NB4 (cell line): ENCODE data around the gene DNHD1.

Experiments used
- DNase-seq: peaks from one replicate; pipeline ENCODE4 v3.0.0; 2010; ENCODE audit warnings: low read depth
- H3K4me3 ChIP-seq: one replicate; pipeline ENCODE4 v1.5.1; 2011; ENCODE audit warnings: mild to moderate bottlenecking, low read depth, low read length, moderate library complexity
- MYC ChIP-seq: IDR thresholded peaks from 2 replicates; pipeline ENCODE4 v1.6.1; 2011; ENCODE audit warnings: low read depth, low read length
- POLR2A ChIP-seq: IDR thresholded peaks from 2 replicates; pipeline ENCODE4 v1.6.1; 2011; ENCODE audit warnings: mild to moderate bottlenecking; ENCODE audit not compliant: insufficient read length; ENCODE audit errors: extremely low read depth
- TF ChIP-seq, protein P1 (sequence below): IDR thresholded peaks from 2 replicates; pipeline ENCODE4 v1.6.1; 2011; ENCODE audit warnings: low read depth, low read length
- TF ChIP-seq, protein P2 (sequence below): IDR thresholded peaks from one replicate; pipeline ENCODE4 v1.5.1; 2012; ENCODE audit warnings: low read depth, low read length

The DNHD1 gene

DNA sequence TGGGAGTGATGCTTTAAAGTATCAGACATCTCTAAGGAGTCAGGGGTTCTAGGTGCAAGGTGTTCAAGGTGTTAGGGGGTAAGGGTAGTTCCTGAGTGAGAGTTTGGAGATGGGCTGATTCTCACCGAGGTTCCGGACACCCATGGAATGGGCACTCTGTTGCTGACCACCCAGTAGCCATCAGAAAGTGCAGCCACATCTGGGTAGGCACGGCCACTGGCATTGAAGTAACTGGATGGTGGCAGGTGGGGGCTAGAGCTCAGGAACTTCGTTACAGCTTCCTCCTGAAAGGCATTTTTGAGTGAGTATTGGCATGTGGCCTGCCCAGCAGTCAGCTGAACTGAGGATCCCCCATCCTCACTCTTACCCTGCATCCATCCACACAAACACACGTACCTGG is 118.0 kb downstream of the DNHD1 start:
- no peak for DNase-seq
- H3K4me3 ChIP-seq = no peak overlapping the region
- TF ChIP-seq, protein P1, sequence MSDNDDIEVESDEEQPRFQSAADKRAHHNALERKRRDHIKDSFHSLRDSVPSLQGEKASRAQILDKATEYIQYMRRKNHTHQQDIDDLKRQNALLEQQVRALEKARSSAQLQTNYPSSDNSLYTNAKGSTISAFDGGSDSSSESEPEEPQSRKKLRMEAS = no peak
- TF ChIP-seq, protein P2, sequence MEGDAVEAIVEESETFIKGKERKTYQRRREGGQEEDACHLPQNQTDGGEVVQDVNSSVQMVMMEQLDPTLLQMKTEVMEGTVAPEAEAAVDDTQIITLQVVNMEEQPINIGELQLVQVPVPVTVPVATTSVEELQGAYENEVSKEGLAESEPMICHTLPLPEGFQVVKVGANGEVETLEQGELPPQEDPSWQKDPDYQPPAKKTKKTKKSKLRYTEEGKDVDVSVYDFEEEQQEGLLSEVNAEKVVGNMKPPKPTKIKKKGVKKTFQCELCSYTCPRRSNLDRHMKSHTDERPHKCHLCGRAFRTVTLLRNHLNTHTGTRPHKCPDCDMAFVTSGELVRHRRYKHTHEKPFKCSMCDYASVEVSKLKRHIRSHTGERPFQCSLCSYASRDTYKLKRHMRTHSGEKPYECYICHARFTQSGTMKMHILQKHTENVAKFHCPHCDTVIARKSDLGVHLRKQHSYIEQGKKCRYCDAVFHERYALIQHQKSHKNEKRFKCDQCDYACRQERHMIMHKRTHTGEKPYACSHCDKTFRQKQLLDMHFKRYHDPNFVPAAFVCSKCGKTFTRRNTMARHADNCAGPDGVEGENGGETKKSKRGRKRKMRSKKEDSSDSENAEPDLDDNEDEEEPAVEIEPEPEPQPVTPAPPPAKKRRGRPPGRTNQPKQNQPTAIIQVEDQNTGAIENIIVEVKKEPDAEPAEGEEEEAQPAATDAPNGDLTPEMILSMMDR = no peak
- TF ChIP-seq MYC = no peak
- no peak for TF ChIP-seq POLR2A

DNA sequence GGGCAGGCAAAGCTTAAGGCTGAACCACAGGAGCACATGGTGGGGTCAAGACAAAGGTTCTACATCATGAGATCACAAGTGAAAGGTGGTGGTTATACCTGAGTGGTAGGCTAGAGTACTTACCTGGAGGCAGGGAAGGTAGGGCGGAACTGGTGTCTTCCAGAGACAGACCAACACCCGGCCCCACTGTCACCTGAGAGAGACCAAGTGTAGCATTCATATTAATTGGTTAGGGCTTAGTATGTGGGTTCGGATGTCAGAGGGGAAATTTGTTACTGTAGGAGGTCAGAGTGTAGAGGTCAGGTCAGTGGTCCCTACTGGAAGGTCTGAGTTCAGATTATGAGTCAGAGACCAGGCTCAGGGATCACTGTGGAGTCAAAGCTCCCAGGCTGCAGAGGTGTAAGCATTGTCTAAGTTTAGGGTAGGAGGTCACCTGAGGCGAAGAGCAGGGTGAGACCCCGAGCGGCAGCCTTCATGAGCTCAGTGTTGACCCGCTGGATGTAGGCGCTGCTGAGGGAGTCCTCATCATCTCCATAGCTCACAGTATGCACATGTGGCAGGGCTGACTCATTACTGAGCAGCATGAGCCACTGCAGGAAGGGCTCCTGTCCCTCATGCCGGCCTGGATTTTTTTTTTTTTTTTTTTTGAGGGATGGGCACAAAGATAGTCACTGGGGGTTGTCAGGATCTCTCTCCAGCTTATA is 119.0 kb downstream of the DNHD1 start:
- no peak for DNase-seq
- no peak overlapping the region for H3K4me3 ChIP-seq
- TF ChIP-seq, protein P1 = no peak
- TF ChIP-seq MYC = no peak
- TF ChIP-seq, protein P2 = no peak
- TF ChIP-seq POLR2A = no peak

DNA sequence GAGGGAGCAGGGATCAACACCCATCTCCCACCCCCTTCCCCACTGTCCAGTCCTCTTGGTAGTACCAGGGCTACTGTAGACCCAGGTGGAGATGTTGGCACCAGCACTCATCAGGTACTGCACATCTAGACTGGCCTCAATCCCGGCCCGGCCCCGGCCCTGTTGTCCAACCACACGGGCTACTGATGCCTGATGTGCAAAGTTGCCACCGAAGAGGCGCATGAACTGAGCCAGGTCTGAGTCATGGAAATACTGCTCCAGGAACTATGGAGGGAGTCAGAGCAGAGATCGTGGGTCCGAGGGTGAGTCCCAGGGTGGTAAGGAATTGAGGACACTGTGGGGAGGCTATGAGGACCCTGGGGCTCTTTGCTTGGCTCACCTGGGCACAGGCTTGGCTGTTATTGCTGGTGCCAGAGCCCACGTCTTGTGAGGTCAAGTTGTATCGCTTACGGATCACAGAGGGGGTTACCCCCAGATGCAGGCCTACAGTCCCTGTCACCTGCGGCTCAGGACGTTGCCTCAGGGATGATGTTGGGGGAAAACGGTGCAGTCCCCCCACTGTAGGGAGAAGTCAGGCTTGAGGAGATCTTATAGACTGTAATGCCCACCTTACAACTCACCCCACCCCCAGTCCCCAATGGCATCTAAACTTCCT is 119.6 kb downstream of the DNHD1 start:
- no peak for DNase-seq
- TF ChIP-seq, protein P1 = no peak
- no peak for TF ChIP-seq POLR2A
- TF ChIP-seq MYC = no peak
- TF ChIP-seq, protein P2 = no peak
- peak overlapping the region; percentile 99 for H3K4me3 ChIP-seq

DNA sequence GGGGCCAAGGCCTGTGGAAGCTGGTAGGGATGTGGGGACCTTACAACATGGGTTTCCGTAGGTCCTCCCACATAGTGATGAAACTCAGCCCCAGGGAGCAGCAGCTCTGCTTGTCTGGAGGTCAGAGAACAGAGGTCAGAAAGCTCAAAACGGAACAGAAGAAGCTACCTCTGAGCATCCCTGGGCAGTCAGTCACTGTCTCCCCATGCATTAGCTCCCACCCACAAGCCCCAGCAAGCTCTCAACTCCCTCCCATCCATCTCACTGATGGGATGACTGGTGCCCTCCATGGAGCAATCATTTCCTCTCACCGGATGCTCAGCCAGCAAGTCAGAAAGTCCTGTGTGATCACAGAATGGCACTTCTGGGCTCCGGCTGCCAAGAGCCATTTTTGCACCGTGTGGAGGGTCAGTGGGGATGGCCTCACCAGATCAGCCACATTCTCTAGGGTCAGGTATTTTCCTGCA is 120.3 kb downstream of the DNHD1 start:
- peak; percentile 96 for DNase-seq
- TF ChIP-seq, protein P1 = peak; percentile 55
- TF ChIP-seq, protein P2 = no peak
- TF ChIP-seq MYC (peak; percentile 61), POLR2A (peak; percentile 39)
- H3K4me3 ChIP-seq = peak overlapping the region; percentile 99

DNA sequence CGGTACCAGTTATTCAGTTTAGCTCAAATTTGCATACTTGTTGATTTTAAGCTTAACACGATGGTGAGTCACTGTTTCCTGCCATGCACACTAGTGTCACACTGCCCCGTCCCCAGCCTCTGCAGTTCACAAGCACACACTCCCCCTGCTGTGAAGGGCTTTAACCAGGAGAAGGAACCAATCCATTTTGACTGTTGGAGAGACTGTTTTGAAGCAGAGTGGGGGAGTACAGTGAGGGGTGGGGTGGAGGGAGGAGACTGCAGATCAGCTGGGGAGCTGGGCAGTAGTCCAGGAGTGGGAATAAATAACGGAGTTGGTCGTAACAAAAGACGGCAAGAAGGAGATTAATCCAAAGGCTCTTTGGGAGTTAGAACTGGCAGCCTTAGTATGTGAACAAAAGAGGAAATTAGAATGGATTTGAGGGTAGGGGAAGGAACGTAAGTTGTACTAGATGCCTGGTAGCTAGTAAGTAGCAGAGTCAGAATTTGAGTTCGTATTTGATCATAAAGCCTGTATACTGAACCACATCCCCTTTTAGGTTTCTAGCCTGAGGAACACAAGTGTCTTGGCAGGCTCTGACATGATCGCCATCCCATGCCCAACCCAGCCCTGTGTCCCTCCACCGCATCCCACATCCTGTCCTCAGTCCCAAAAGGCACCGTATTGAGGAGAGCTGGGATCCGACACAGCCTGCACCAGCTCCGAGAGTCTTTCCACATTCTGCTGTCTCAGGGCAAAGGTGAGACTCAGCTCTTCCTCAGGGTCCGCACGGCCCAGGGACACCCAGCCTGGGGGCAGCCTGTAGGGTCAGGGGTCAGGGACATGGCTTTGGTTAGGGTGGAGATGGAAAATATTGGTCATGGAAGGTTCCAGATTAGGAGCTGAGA is 121.3 kb downstream of the DNHD1 start:
- no peak; the same call in 1 of the 2 replicates for TF ChIP-seq MYC
- TF ChIP-seq, protein P1 = peak; percentile 79
- peak overlapping the region; percentile 99 for H3K4me3 ChIP-seq
- peak; percentile 98 for DNase-seq
